HG02938 (cell line): Measurements from ENCODE around the gene SAMHD1.
"Not testable (repeated sequence)": the region's sequence is repeated elsewhere in the genome, so short reads cannot be mapped to it uniquely, and the experiment has no call there.

Source experiments
- ATAC-seq: cut with Tn5 transposase; IDR thresholded peaks from one replicate; pipeline ENCODE4 v1.9.1; 2021; ENCODE audit warnings: mild to moderate bottlenecking, moderate library complexity; ENCODE audit not compliant: unreplicated experiment

SAMHD1 gene

GRCh38 chr20:36951198-36951978, at the start of gene SAMHD1:
Gene SAMHD1 (minus strand): TSS chr20:36951708. CDS start chr20:36951643, 65 bp downstream.
- peak; percentile 80 for ATAC-seq

GRCh38 chr20:37000171-37000570, 48.7 kb upstream of the SAMHD1 start:
- ATAC-seq, result not testable (repeated sequence)

GRCh38 chr20:36998652-36999051, 47.1 kb upstream of the SAMHD1 start:
- ATAC-seq, result no peak

GRCh38 chr20:36997121-36997520, 45.6 kb upstream of the SAMHD1 start:
- no peak for ATAC-seq

GRCh38 chr20:36994221-36994620, 42.7 kb upstream of the SAMHD1 start:
- ATAC-seq, result not testable (repeated sequence)

GRCh38 chr20:36992802-36993334, 41.4 kb upstream of the SAMHD1 start:
- no peak for ATAC-seq

- no peak for ATAC-seq
Measured at GRCh38 chr20:36991703-36992102, 40.2 kb upstream of the SAMHD1 start.

GRCh38 chr20:36989797-36990196, 38.3 kb upstream of the SAMHD1 start:
- no peak for ATAC-seq

- ATAC-seq, result no peak
Measured at GRCh38 chr20:36988494-36988966, 37.0 kb upstream of the SAMHD1 start.

- no peak for ATAC-seq
Measured at GRCh38 chr20:36984257-36984638, 32.7 kb upstream of the SAMHD1 start.

GRCh38 chr20:36975099-36975818, 23.8 kb upstream of the SAMHD1 start:
- ATAC-seq, result no peak

GRCh38 chr20:36974660-36975059, 23.2 kb upstream of the SAMHD1 start:
- no peak for ATAC-seq

- ATAC-seq, result no peak
Measured at GRCh38 chr20:36971103-36971502, 19.6 kb upstream of the SAMHD1 start.

GRCh38 chr20:36969478-36970186, 18.1 kb upstream of the SAMHD1 start:
- ATAC-seq, result no peak

GRCh38 chr20:36969051-36969450, 17.5 kb upstream of the SAMHD1 start:
- no peak for ATAC-seq

- no peak for ATAC-seq
Measured at GRCh38 chr20:36967636-36968035, 16.1 kb upstream of the SAMHD1 start.

GRCh38 chr20:36966965-36967364, 15.5 kb upstream of the SAMHD1 start:
- not testable (repeated sequence) for ATAC-seq

- ATAC-seq, result not testable (repeated sequence)
Measured at GRCh38 chr20:36962354-36962941, 10.9 kb upstream of the SAMHD1 start.

GRCh38 chr20:36959242-36959641, 7.7 kb upstream of the SAMHD1 start:
- ATAC-seq, result no peak

GRCh38 chr20:36957875-36958667, 6.6 kb upstream of the SAMHD1 start:
- no peak for ATAC-seq
